ENCODE measurements around the gene DLX1. TPM values are rescaled to one million over a fixed set of nuclear protein-coding genes. Genes with fewer than 3 reads are reported as not detected.

The DLX1 gene
- total RNA-seq, 1 experiment from 2014 or later, result 0.77 TPM

DNA sequence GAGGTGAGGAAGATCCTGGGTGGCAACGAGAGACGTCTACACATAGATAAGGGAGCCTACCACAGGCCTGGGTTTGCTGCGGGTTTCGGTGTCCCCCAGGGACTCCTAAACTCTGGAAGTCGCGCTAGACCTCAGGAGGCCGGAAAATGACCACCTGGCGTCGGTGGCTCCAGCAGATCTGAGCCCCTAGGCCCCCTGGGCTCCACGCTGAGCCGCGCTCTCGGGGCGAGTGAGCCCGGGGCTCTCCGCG lies 987 bp upstream of the DLX1 start:
- BruUV-seq (replicated peaks), result no TSS peak
- H3K27me3 Mint-ChIP-seq (ENCODE audit: insufficient read depth, unreplicated experiment), result no peaks in the 10 kb centered on the region
- no peak for DNase-seq (ENCODE audit: unreplicated experiment)
- H3K4me3 Mint-ChIP-seq (ENCODE audit: unreplicated experiment), result peak overlapping the region; percentile 80
- no peaks in the 10 kb centered on the region for H3K36me3 Mint-ChIP-seq (ENCODE audit: insufficient read depth, unreplicated experiment)
- no peaks in the 10 kb centered on the region for H3K4me1 Mint-ChIP-seq (ENCODE audit: insufficient read depth, unreplicated experiment)
- intact Hi-C loops (cut with micrococcal nuclease), result no loop called here
- H3K9me3 Mint-ChIP-seq (ENCODE audit: unreplicated experiment), result no peaks in the 10 kb centered on the region
- H3K27ac Mint-ChIP-seq (ENCODE audit: low read depth, unreplicated experiment), result no peak overlapping the region
- ChIA-PET CTCF (interaction anchor here (1.3 kb wide), 2 partner anchors 45 to 78 kb away, joined by 3 to 5 read pairs; no protein-coding TSS in a partner anchor), POLR2A (interaction anchor here (0.7 to 2.9 kb wide), 5 partner anchors 8 to 190 kb away, joined by 3 to 55 read pairs (median 9); partner anchors contain the start of genes HAT1 and SLC25A12)
- no peak for TF ChIP-seq CTCF (IDR thresholded peaks at IDR 0.05; ENCODE audit: unreplicated experiment)

GRCh38 chr2:172084645-172085459 lies 455 bp upstream of the DLX1 start:
- peak; percentile 96 for DNase-seq (ENCODE audit: unreplicated experiment)
- intact Hi-C loops (cut with micrococcal nuclease), result no loop called here
- Mint-ChIP-seq H3K9me3 (ENCODE audit: unreplicated experiment) (no peaks in the 10 kb centered on the region), H3K4me1 (ENCODE audit: insufficient read depth, unreplicated experiment) (no peaks in the 10 kb centered on the region), H3K27me3 (ENCODE audit: insufficient read depth, unreplicated experiment) (no peaks in the 10 kb centered on the region), H3K27ac (ENCODE audit: low read depth, unreplicated experiment) (peak overlapping the region; percentile 47), H3K36me3 (ENCODE audit: insufficient read depth, unreplicated experiment) (no peaks in the 10 kb centered on the region), H3K4me3 (ENCODE audit: unreplicated experiment) (peak overlapping the region; percentile 80)
- ChIA-PET CTCF (interaction anchor here (0.6 to 1.3 kb wide), 5 partner anchors 43 to 260 kb away, joined by 3 to 5 read pairs (median 4); no protein-coding TSS in a partner anchor), POLR2A (interaction anchor here (0.7 to 2.9 kb wide), 13 partner anchors 9 to 470 kb away, joined by 3 to 55 read pairs (median 7); partner anchors contain the start of genes DLX2, HAT1, METAP1D and SLC25A12)
- no peak for TF ChIP-seq CTCF (IDR thresholded peaks at IDR 0.05; ENCODE audit: unreplicated experiment)
- no TSS peak for BruUV-seq (replicated peaks)

DNA sequence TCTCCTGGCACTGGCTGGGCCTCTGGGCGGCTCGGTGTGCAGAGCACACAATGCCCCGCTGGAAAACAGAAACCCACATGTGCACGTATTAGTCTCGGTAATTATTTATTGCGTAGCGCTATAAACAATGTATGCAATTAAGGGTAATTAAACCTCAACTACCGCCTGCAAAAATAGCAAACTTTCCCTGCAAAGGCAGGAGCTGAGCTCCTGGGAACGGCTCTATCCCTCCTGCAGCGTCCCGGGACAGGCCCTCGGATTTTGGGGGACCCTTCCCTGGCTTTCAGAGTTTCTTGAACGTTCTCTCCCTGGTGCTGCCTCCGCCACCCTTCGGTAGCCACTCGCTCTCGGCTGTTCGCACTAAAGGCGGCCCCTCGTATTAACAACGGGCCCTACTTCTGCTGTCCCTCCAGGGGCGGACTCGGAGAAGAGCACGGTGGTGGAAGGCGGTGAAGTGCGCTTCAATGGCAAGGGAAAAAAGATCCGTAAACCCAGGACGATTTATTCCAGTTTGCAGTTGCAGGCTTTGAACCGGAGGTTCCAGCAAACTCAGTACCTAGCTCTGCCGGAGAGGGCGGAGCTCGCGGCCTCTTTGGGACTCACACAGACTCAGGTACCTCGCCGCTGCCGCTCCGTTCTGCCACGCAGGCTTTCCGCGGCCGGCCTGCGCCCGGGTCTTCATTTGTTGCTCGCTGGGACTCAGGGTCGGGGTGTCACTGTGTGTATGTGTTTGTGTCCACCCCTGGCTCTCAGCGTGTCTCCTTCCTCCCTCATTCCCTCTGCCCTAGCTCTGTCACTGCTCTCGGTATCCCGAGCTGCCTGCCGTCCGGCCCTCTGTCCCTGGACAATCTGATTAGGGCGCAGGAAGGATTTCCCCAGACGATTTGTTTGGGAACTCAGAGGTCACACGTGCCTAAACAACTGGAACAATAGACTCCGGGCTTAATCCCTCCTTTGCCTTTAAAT lies 1.2 kb downstream of the DLX1 start:
- peak; percentile 45 for DNase-seq (ENCODE audit: unreplicated experiment)
- H3K4me3 Mint-ChIP-seq (ENCODE audit: unreplicated experiment), result peak overlapping the region; percentile 80
- CTCF ChIA-PET, result interaction anchor here (0.6 to 0.9 kb wide), 3 partner anchors 10 to 13 kb away, joined by 3 to 4 read pairs (median 3); no protein-coding TSS in a partner anchor

More for the DNA sequence above, 1.2 kb downstream of the DLX1 start:
- no TSS peak for BruUV-seq (replicated peaks)
- Mint-ChIP-seq H3K9me3 (ENCODE audit: unreplicated experiment) (no peaks in the 10 kb centered on the region), H3K27me3 (ENCODE audit: insufficient read depth, unreplicated experiment) (no peaks in the 10 kb centered on the region), H3K27ac (ENCODE audit: low read depth, unreplicated experiment) (no peak overlapping the region), H3K36me3 (ENCODE audit: insufficient read depth, unreplicated experiment) (no peaks in the 10 kb centered on the region), H3K4me1 (ENCODE audit: insufficient read depth, unreplicated experiment) (no peaks in the 10 kb centered on the region)
- intact Hi-C loops (cut with micrococcal nuclease), result no loop called here
- no peak for TF ChIP-seq CTCF (IDR thresholded peaks at IDR 0.05; ENCODE audit: unreplicated experiment)
- POLR2A ChIA-PET, result interaction anchor here (0.6 to 2.9 kb wide), 4 partner anchors 11 to 688 kb away, joined by 3 to 55 read pairs (median 16); partner anchors contain the start of genes DLX2 and HAT1
